Testis (tissue), 3 donors: Measurements from ENCODE around the gene CXXC5. TPM values are rescaled to one million over a fixed set of nuclear protein-coding genes. Genes with fewer than 3 reads are reported as not detected.
"Not testable (repeated sequence)": the region's sequence is repeated elsewhere in the genome, so short reads cannot be mapped to it uniquely, and the experiment has no call there.

Experiments
- DNase-seq: peaks from one replicate; pipeline ENCODE4 v3.0.0-alpha.2; 2019
- H3K27ac ChIP-seq, 2 donors: fragments of 200-600 bp; sonication (generic); one replicate each; pipeline ENCODE4 v1.5.1; 2019
- H3K27me3 ChIP-seq: fragments of 200-600 bp; sonication (generic); one replicate; pipeline ENCODE4 v1.5.1; 2019
- H3K36me3 ChIP-seq: fragments of 200-600 bp; sonication (generic); one replicate; pipeline ENCODE4 v1.5.1; 2017; ENCODE audit warnings: low read depth; ENCODE audit errors: missing control alignments
- H3K4me1 ChIP-seq: fragments of 200-600 bp; sonication (generic); one replicate; pipeline ENCODE4 v1.5.1; 2019
- H3K4me3 ChIP-seq, 2 donors: fragments of 200-600 bp; sonication (generic); one replicate each; pipeline ENCODE4 v1.5.1; 2017 to 2019
- H3K9me3 ChIP-seq: fragments of 200-600 bp; sonication (generic); one replicate; pipeline ENCODE4 v1.5.1; 2017
- POLR2A ChIP-seq: fragments of 450-650 bp; IDR thresholded peaks from one replicate; pipeline ENCODE4 v1.6.1; 2017; ENCODE audit warnings: antibody characterized with exemption, mild to moderate bottlenecking, moderate library complexity
- WGBS, 2 donors: methylation state at CpG; one replicate each; pipeline ENCODE4 v1.1.5; 2018; 5-methylcytosine and 5-hydroxymethylcytosine counted together
- intact Hi-C: fragments of 100-400 bp; cut with DNase I; formaldehyde crosslinking; loops from one replicate; pipeline ENCODE4 v1.15.1; 2023; ENCODE audit warnings: low total_unique reads
- polyA plus RNA-seq: library from polyadenylated mRNA; stranded (reverse); fragments of 350-450 nt; fragmentation: Illumina TruSeq; extraction: RNeasy Lipid Tissue Mini Kit (QIAGEN cat#74804); gene quantifications from one replicate; pipeline ENCODE4 v1.2.3, GENCODE V29; 2014; ENCODE audit warnings: low read depth, low replicate concordance; ENCODE audit not compliant: insufficient read depth
- total RNA-seq, 2 donors: library from RNA; depleted of rRNA; stranded (reverse); fragments of >200 nt; gene quantifications; one replicate each; pipeline ENCODE4 v1.2.3, GENCODE V29; 2016
- TF ChIP-seq, protein P1 (sequence below), 3 experiments: fragments of 450-650 bp in 2 of 3; fragments of 200-600 bp in 1 of 3; sonication (generic) in 1 of 3; IDR thresholded peaks; one replicate each; pipeline ENCODE4 v1.5.1; 2016 to 2019; ENCODE audit warnings: antibody characterized with exemption in 3 of 3, mild to moderate bottlenecking in 2 of 3, moderate library complexity in 1 of 3

Gene CXXC5
- total and polyA plus RNA-seq, 3 donors from 2014 or later: 71.1 to 94.7 (median 78.3) TPM

DNA sequence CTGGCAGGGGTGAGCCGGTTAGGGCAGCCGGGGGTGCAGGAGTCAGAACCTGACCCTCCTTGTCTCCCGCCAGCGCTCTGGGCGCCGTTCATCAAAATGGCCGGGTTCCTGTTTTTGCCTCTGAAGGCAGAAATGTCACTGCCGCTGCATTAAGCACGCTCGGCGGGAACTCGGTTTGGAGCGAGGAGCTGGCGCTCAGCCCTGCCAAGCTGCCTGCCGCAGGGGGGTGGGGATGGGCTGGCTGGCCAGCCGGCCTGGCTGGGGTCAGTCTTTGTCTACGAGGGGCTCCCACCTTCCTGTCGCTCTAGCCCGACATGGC lies 63.7 kb downstream of the CXXC5 start:
- no peaks in the 10 kb centered on the region for H3K36me3 ChIP-seq
- TF ChIP-seq, protein P1, sequence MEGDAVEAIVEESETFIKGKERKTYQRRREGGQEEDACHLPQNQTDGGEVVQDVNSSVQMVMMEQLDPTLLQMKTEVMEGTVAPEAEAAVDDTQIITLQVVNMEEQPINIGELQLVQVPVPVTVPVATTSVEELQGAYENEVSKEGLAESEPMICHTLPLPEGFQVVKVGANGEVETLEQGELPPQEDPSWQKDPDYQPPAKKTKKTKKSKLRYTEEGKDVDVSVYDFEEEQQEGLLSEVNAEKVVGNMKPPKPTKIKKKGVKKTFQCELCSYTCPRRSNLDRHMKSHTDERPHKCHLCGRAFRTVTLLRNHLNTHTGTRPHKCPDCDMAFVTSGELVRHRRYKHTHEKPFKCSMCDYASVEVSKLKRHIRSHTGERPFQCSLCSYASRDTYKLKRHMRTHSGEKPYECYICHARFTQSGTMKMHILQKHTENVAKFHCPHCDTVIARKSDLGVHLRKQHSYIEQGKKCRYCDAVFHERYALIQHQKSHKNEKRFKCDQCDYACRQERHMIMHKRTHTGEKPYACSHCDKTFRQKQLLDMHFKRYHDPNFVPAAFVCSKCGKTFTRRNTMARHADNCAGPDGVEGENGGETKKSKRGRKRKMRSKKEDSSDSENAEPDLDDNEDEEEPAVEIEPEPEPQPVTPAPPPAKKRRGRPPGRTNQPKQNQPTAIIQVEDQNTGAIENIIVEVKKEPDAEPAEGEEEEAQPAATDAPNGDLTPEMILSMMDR (IDR thresholded peaks at IDR 0.05): no peak
- TF ChIP-seq POLR2A: no peak
- no peaks in the 10 kb centered on the region for H3K27me3 ChIP-seq
- intact Hi-C loops: no loop called here
- no peaks in the 10 kb centered on the region for H3K9me3 ChIP-seq
- H3K27ac ChIP-seq: no peak overlapping the region
- H3K4me3 ChIP-seq: peak overlapping the region in 1 of 2 donors; percentile 60
- DNase-seq: no peak
- peaks cover 28% of the 10 kb centered on the region for H3K4me1 ChIP-seq
- WGBS, 2 donors: 41 to 46% methylated on average over 15 to 19 of the region's 19 CpGs

DNA sequence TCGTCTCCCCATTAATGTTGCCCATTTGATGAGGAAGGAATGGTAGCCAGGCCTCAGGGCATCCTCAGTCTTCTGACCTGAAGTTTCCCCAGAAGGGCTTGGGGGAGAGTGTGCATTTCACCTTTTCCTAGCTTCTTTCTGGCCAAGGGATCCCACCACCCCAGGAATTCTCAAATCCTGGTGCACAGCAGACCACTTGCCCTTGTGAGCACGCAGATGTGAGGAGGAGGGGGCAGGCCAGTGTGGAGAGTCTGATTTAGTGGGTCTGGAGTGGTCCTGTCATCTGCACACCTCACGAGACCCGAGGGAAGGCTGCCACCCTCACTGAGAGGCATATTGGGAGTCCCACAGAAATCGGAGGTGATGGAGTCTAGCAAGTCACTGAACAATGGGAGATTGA lies 64.3 kb downstream of the CXXC5 start:
- 64 to 81% methylated on average over 5 of the region's 5 CpGs for WGBS, 2 donors
- intact Hi-C loops: no loop called here

GRCh38 chr5:139713898-139714297 lies 65.7 kb downstream of the CXXC5 start:
- WGBS, 2 donors: 94 to 100% methylated on average over 4 to 12 of the region's 12 CpGs
- H3K9me3 ChIP-seq, H3K27me3 ChIP-seq, intact Hi-C loops, H3K36me3 ChIP-seq, DNase-seq, H3K4me3 ChIP-seq, H3K27ac ChIP-seq: not testable (repeated sequence)
- peaks cover 28% of the 10 kb centered on the region for H3K4me1 ChIP-seq

More for the DNA sequence above, 64.3 kb downstream of the CXXC5 start:
- Histone ChIP-seq H3K27ac (no peak overlapping the region), H3K4me3 (peak overlapping the region in 1 of 2 donors; percentile 60), H3K27me3 (no peaks in the 10 kb centered on the region), H3K36me3 (no peaks in the 10 kb centered on the region), H3K9me3 (no peaks in the 10 kb centered on the region), H3K4me1 (peaks cover 28% of the 10 kb centered on the region)
- no peak for TF ChIP-seq POLR2A
- TF ChIP-seq, protein P1 (IDR thresholded peaks at IDR 0.05): no peak
- DNase-seq: no peak

DNA sequence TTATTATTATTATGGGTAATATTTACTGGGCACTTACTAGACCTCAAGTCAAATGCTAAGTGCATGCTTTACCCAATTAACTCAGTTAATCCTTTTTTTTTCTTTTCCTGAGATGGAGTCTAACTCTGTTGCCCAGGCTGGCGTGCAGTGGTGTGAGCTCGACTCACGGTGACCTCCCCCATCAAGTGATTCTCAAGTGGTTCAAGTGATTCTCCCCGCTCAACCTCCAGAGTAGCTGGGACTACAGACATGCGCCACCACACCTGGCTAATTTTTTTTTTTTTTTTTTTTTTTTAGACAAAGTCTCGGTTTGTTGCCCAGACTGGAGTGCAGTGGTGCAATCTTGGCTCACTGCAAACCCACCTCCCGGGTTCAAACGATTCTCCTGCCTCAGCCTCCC lies 69.1 kb downstream of the CXXC5 start:
- no peak for TF ChIP-seq POLR2A
- TF ChIP-seq, protein P1 (IDR thresholded peaks at IDR 0.05): no peak
- H3K9me3 ChIP-seq: no peaks in the 10 kb centered on the region
- intact Hi-C loops: no loop called here
- no peak overlapping the region for H3K4me3 ChIP-seq
- H3K27ac ChIP-seq: no peak overlapping the region
- no peaks in the 10 kb centered on the region for H3K4me1 ChIP-seq
- DNase-seq: no peak
- 93 to 95% methylated on average over 8 of the region's 8 CpGs for WGBS, 2 donors
- H3K27me3 ChIP-seq: no peaks in the 10 kb centered on the region
- H3K36me3 ChIP-seq: no peaks in the 10 kb centered on the region

- H3K27me3 ChIP-seq, H3K9me3 ChIP-seq, H3K36me3 ChIP-seq, DNase-seq, H3K4me1 ChIP-seq, H3K4me3 ChIP-seq, H3K27ac ChIP-seq, intact Hi-C loops: not testable (repeated sequence)
- WGBS, 2 donors: 93 to 95% methylated on average over 2 of the region's 2 CpGs
Observed at GRCh38 chr5:139718403-139718802, 70.3 kb downstream of the CXXC5 start.

- H3K4me1 ChIP-seq, H3K9me3 ChIP-seq, H3K36me3 ChIP-seq, H3K4me3 ChIP-seq, H3K27me3 ChIP-seq, DNase-seq, H3K27ac ChIP-seq, intact Hi-C loops: not testable (repeated sequence)
- WGBS, 2 donors: 95 to 100% methylated on average over 3 of the region's 3 CpGs
Observed at GRCh38 chr5:139719970-139720369, 71.8 kb downstream of the CXXC5 start.
